Testis (tissue), 2 donors: Measurements from ENCODE around the gene PHF19.

ENCODE experiments used
- CTCF ChIP-seq, 3 experiments: fragments of 450-650 bp in 2 of 3; fragments of 200-600 bp in 1 of 3; sonication (generic) in 1 of 3; IDR thresholded peaks; one replicate each; pipeline ENCODE4 v1.5.1; 2016 to 2019; ENCODE audit warnings: antibody characterized with exemption in 3 of 3, mild to moderate bottlenecking in 2 of 3, moderate library complexity in 1 of 3
- POLR2A ChIP-seq: fragments of 450-650 bp; IDR thresholded peaks from one replicate; pipeline ENCODE4 v1.6.1; 2017; ENCODE audit warnings: antibody characterized with exemption, mild to moderate bottlenecking, moderate library complexity

GRCh38 chr9:120853198-120853597, 23.8 kb downstream of the PHF19 start:
- TF ChIP-seq CTCF (IDR thresholded peaks at IDR 0.05) (no peak), POLR2A (no peak)
